Psoas muscle (tissue), 8 donors: ENCODE measurements around the gene OLAH. TPM values are rescaled to one million over a fixed set of nuclear protein-coding genes. Genes with fewer than 3 reads are reported as not detected.
A peak's percentile ranks its signal among the peaks of the same experiment; 100 is the strongest.

Experiments used
- ATAC-seq, 4 donors: fragments of 200-7000 bp; cut with Tn5 transposase; one replicate each; pipeline ENCODE4 v1.9.1; 2020; ENCODE audit warnings: moderate library complexity in 3 of 4, mild to moderate bottlenecking in 2 of 4
- DNase-seq, 2 donors: peaks; one replicate each; pipeline ENCODE4 v3.0.0-alpha.2; 2020
- H3K27ac ChIP-seq: fragments of 200-600 bp; one replicate; pipeline ENCODE4 v1.8.0; 2022
- H3K27me3 ChIP-seq, 3 donors: fragments of 200-600 bp in 1 of 3; one replicate each; pipeline versions ENCODE4 v1.6.1 to v1.8.0; 2013 to 2022; ENCODE audit warnings: low read length in 2 of 3, mild to moderate bottlenecking in 2 of 3, moderate library complexity in 1 of 3; ENCODE audit not compliant: insufficient read depth in 3 of 3
- H3K36me3 ChIP-seq, 2 donors: fragments of 200-600 bp in 1 of 2; one replicate each; pipeline versions ENCODE4 v1.6.1 to v1.8.0; 2013 to 2022; ENCODE audit warnings: low read depth in 1 of 2, mild to moderate bottlenecking in 1 of 2, moderate library complexity in 1 of 2; ENCODE audit not compliant: insufficient read depth in 1 of 2
- H3K4me1 ChIP-seq: fragments of 200-600 bp; one replicate; pipeline ENCODE4 v1.8.0; 2022
- H3K4me3 ChIP-seq: fragments of 200-600 bp; one replicate; pipeline ENCODE4 v1.8.0; 2022; ENCODE audit warnings: mild to moderate bottlenecking
- H3K9me3 ChIP-seq: fragments of 200-600 bp; one replicate; pipeline ENCODE4 v1.8.0; 2022
- WGBS, 3 donors: extraction: QIAGEN DNeasy Blood & Tissue Kit; methylation state at CpG; one replicate each; pipeline versions ENCODE4 v1.1.6 to v1.1.7; 2013; 5-methylcytosine and 5-hydroxymethylcytosine counted together
- intact Hi-C, 2 donors: fragments of 100-400 bp; cut with DNase I; formaldehyde crosslinking; loops; one replicate each; pipeline versions ENCODE4 v1.11.0 to v1.14.2; 2022
- polyA plus RNA-seq, 3 donors: library from polyadenylated mRNA; stranded (reverse); fragments of 200-250 nt; gene quantifications; one replicate each; pipeline ENCODE4 v1.2.3, GENCODE V29; 2013
- total RNA-seq, 4 donors: library from RNA; stranded (reverse); fragmentation: NEBNext Ultra II Directional in 2 of 4; extraction: Animal tissue kit (Norgen Biotek cat#: 25700) in 2 of 4; gene quantifications; one replicate each; pipeline versions ENCODE4 v1.2.1 to v1.2.4, GENCODE V29; 2021 to 2023
- TF ChIP-seq, protein P1 (sequence below): fragments of 200-600 bp; IDR thresholded peaks from one replicate; pipeline ENCODE4 v1.8.0; 2022; ENCODE audit warnings: antibody characterized with exemption
- donor health status: healthy with polysubstance abuse.
- donor health status: DM: no; HTN: no; CAD: no; lungs with moderate emphysema.
- donor health status: Bipolar disorder and iron deficiency.
- donor health status: healthy.
- donor health status: DM: yes; HTN: yes; CAD: no.
- donor health status: DM: no; HTN: no; CAD: no.
- donor health status: DM: no; HTN: no; CAD: no.
- donor health status: DM: yes; HTN: yes; CAD: no.

OLAH gene
- total and polyA plus RNA-seq, 7 donors = 0.25 to 0.99 (median 0.34) TPM; not detected in 3

DNA sequence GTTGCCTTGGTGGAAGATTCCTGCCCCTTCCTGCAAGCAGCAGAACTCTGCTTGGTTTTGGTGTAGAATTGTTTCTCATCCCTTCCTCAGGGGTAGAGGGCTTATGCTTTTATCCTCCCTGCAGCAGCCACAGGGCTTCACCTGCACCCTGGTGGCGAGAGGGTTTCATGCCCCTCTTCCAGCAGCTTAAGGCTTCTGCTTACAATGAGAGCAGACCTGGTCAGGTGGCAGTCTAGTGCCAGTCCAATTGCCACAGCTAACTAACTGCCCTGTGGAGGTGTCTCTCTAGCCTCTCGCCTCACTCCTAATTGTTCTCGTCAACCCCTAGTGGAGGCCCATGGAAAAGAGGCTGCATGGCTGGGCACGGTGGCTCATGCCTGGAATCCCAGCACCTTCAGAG, 25.5 kb downstream of the OLAH start:
- Histone ChIP-seq H3K27ac (no peak overlapping the region), H3K27me3 (no peaks in the 10 kb centered on the region), H3K9me3 (no peaks in the 10 kb centered on the region), H3K36me3 (no peaks in the 10 kb centered on the region), H3K4me1 (no peaks in the 10 kb centered on the region), H3K4me3 (no peak overlapping the region)
- TF ChIP-seq, protein P1, sequence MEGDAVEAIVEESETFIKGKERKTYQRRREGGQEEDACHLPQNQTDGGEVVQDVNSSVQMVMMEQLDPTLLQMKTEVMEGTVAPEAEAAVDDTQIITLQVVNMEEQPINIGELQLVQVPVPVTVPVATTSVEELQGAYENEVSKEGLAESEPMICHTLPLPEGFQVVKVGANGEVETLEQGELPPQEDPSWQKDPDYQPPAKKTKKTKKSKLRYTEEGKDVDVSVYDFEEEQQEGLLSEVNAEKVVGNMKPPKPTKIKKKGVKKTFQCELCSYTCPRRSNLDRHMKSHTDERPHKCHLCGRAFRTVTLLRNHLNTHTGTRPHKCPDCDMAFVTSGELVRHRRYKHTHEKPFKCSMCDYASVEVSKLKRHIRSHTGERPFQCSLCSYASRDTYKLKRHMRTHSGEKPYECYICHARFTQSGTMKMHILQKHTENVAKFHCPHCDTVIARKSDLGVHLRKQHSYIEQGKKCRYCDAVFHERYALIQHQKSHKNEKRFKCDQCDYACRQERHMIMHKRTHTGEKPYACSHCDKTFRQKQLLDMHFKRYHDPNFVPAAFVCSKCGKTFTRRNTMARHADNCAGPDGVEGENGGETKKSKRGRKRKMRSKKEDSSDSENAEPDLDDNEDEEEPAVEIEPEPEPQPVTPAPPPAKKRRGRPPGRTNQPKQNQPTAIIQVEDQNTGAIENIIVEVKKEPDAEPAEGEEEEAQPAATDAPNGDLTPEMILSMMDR = no peak
- intact Hi-C loops = no loop called here
- 68 to 70% (median 69%) methylated on average over 4 of the region's 4 CpGs for WGBS, 3 donors
- ATAC-seq (no peak), DNase-seq (no peak)

GRCh38 chr10:15072358-15072757, 28.6 kb downstream of the OLAH start:
- ATAC-seq = no peak
- Histone ChIP-seq H3K36me3 (no peaks in the 10 kb centered on the region), H3K27ac (no peak overlapping the region), H3K27me3 (no peaks in the 10 kb centered on the region), H3K4me1 (no peaks in the 10 kb centered on the region), H3K4me3 (no peak overlapping the region), H3K9me3 (no peaks in the 10 kb centered on the region)
- TF ChIP-seq, protein P1 = no peak
- DNase-seq = no peak
- 95 to 98% (median 95%) methylated on average over 5 of the region's 5 CpGs for WGBS, 3 donors
- intact Hi-C loops = no loop called here

- intact Hi-C loops = no loop called here
- WGBS, 3 donors = 88 to 94% (median 89%) methylated on average over 3 of the region's 3 CpGs
- Histone ChIP-seq H3K36me3 (no peaks in the 10 kb centered on the region), H3K4me3 (no peak overlapping the region), H3K9me3 (no peaks in the 10 kb centered on the region), H3K27ac (no peak overlapping the region), H3K27me3 (no peaks in the 10 kb centered on the region), H3K4me1 (no peaks in the 10 kb centered on the region)
- ATAC-seq = no peak
- DNase-seq = no peak
- TF ChIP-seq, protein P1 = no peak
These were observed 31.7 kb downstream of the OLAH start for GRCh38 chr10:15075421-15075820.

DNA sequence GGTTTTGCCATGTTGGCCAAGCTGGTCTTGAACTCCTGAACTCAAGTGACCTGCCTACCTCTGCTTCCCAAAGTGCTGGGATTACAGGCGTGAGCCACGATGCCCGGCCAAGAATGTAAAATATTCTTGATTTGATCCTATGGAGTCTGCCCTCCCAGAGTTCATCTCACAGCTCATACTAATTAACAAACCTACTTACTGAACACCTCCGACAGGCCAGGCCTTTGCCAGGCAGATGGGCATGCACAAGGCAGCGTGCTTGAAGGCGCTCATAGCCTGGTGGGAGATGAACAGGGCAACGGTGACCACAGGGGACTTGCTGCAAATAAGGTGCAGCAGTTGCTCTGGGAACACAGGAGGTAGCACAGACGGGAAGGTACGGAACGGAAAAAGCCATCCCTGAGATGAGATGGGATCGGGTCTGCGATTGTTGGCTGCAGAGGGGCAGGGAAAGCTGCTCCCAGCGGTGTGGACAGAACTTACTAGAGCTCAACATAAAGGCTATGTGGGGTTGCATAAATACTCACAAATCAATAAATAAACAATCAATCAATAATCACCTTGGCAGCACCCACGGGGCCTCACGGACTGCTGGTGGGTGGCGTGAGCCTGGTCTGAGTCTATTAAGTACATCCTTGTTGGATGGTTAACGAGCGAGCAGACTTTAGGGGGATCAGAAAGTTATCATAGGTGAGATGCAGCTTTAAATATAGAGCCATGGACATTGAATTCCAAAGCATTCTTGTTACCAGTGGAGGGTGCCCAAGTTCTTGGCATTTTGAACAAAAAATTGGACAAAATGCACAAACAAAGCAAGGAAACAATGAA, 40.1 kb downstream of the OLAH start:
- Histone ChIP-seq H3K9me3 (no peaks in the 10 kb centered on the region), H3K27me3 (peaks cover 0 to 16% (median 0%) of the 10 kb centered on the region in 3 donors), H3K27ac (no peak overlapping the region), H3K4me1 (peaks cover 9% of the 10 kb centered on the region), H3K4me3 (peak overlapping the region; percentile 62), H3K36me3 (no peaks in the 10 kb centered on the region)
- DNase-seq (no peak), ATAC-seq (no peak)
- TF ChIP-seq, protein P1 = no peak
- intact Hi-C loops = no loop called here
- WGBS, 3 donors = 55 to 56% (median 55%) methylated on average over 18 of the region's 18 CpGs
